Stomach (tissue), 9 donors: ENCODE results near the gene NCAM1. TPM values are rescaled to one million over a fixed set of nuclear protein-coding genes. Genes with fewer than 3 reads are reported as not detected.

ENCODE experiments used
- DNase-seq, 2 donors: peaks; one replicate each; pipeline versions ENCODE4 v3.0.0 to v3.0.0-alpha.2; 2013 to 2019
- H3K27ac ChIP-seq, 5 donors: fragments of 200-600 bp in 4 of 5; sonication (generic) in 4 of 5; one replicate each; pipeline ENCODE4 v1.5.1; 2013 to 2019; ENCODE audit warnings: mild to moderate bottlenecking in 1 of 5, moderate library complexity in 1 of 5
- H3K27me3 ChIP-seq, 3 donors: fragments of 200-600 bp; sonication (generic); one replicate each; pipeline ENCODE4 v1.5.1; 2017 to 2019; ENCODE audit warnings: mixed run types in 1 of 3
- H3K36me3 ChIP-seq, 4 donors: fragments of 200-600 bp; sonication (generic); 1 replicate in 3 of 4; 2 replicates in 1 of 4; pipeline ENCODE4 v1.5.1; 2016 to 2019
- H3K4me1 ChIP-seq, 4 donors: fragments of 200-600 bp; sonication (generic); one replicate each; pipeline ENCODE4 v1.5.1; 2016 to 2019
- H3K4me3 ChIP-seq, 4 donors: fragments of 200-600 bp; sonication (generic) in 3 of 4; one replicate each; pipeline ENCODE4 v1.5.1; 2016 to 2019; ENCODE audit warnings: mild to moderate bottlenecking in 1 of 4
- H3K9me3 ChIP-seq, 4 donors: fragments of 200-600 bp; sonication (generic); one replicate each; pipeline ENCODE4 v1.5.1; 2016 to 2019
- CTCF ChIP-seq, 7 experiments: fragments of 450-650 bp in 4 of 7; fragments of 200-600 bp in 3 of 7; sonication (generic) in 3 of 7; IDR thresholded peaks; one replicate each; pipeline ENCODE4 v1.5.1; 2016 to 2019; ENCODE audit warnings: antibody characterized with exemption in 7 of 7, control low read depth in 2 of 7, mild to moderate bottlenecking in 1 of 7
- EP300 ChIP-seq: sonication (generic); formaldehyde crosslinking; IDR thresholded peaks from one replicate; pipeline ENCODE4 v1.6.1; 2017; ENCODE audit warnings: antibody characterized with exemption
- POLR2A ChIP-seq, 4 donors: fragments of 450-650 bp; IDR thresholded peaks; one replicate each; pipeline ENCODE4 v1.6.1; 2016; ENCODE audit warnings: antibody characterized with exemption in 4 of 4, control low read depth in 2 of 4, mild to moderate bottlenecking in 1 of 4, moderate library complexity in 1 of 4
- POLR2AphosphoS5 ChIP-seq, 3 donors: sonication (generic); formaldehyde crosslinking; IDR thresholded peaks; one replicate each; pipeline ENCODE4 v1.6.1; 2016; ENCODE audit warnings: antibody characterized with exemption in 3 of 3
- WGBS, 5 donors: extraction: QIAGEN DNeasy Blood & Tissue Kit in 3 of 5; methylation state at CpG; one replicate each; pipeline versions ENCODE4 v1.1.5 to v1.1.7; 2013 to 2018; 5-methylcytosine and 5-hydroxymethylcytosine counted together
- intact Hi-C: fragments of 100-400 bp; cut with DNase I; formaldehyde crosslinking; loops from one replicate; pipeline ENCODE4 v1.15.1; 2023; ENCODE audit warnings: low total_unique reads
- polyA plus RNA-seq, 3 donors: library from polyadenylated mRNA; stranded (reverse); fragments of 200-250 nt; gene quantifications; one replicate each; pipeline ENCODE4 v1.2.3, GENCODE V29; 2013
- total RNA-seq, 5 donors: library from RNA; depleted of rRNA; stranded (reverse); fragments of >200 nt; gene quantifications; one replicate each; pipeline versions ENCODE4 v1.1.0 to v1.2.3, GENCODE V29; 2014 to 2016
- donor health status: healthy with polysubstance abuse.
- donor health status: Bipolar disorder and iron deficiency.
- donor health status: healthy.

The NCAM1 gene
- total and polyA plus RNA-seq, 8 donors = 5.7 to 84.8 (median 28.9) TPM

GRCh38 chr11:113249491-113249763 lies 288.2 kb downstream of the NCAM1 start:
- 45 to 68% (median 50%) methylated on average over 2 of the region's 2 CpGs for WGBS, 5 donors
- intact Hi-C loops = no loop called here
- Histone ChIP-seq H3K9me3 (no peaks in the 10 kb centered on the region), H3K4me1 (no peaks in the 10 kb centered on the region), H3K36me3 (peaks cover 0 to 8% (median 0%) of the 10 kb centered on the region in 4 donors), H3K27ac (no peak overlapping the region), H3K27me3 (no peaks in the 10 kb centered on the region), H3K4me3 (no peak overlapping the region)
- no peak for TF ChIP-seq CTCF (IDR thresholded peaks at IDR 0.05)
- no peak for TF ChIP-seq POLR2A (IDR thresholded peaks at IDR 0.05)
- no peak for TF ChIP-seq EP300
- TF ChIP-seq POLR2AphosphoS5 (IDR thresholded peaks at IDR 0.05) = no peak
- no peak for DNase-seq

- WGBS, 5 donors = 90 to 95% (median 91%) methylated on average over 6 of the region's 6 CpGs
- H3K36me3 ChIP-seq = peaks cover 0 to 8% (median 0%) of the 10 kb centered on the region in 4 donors
- no peak overlapping the region for H3K4me3 ChIP-seq
- TF ChIP-seq CTCF (IDR thresholded peaks at IDR 0.05) = no peak
- TF ChIP-seq POLR2A (IDR thresholded peaks at IDR 0.05) = no peak
- no peak for TF ChIP-seq POLR2AphosphoS5 (IDR thresholded peaks at IDR 0.05)
- TF ChIP-seq EP300 = no peak
- intact Hi-C loops = no loop called here
- H3K27me3 ChIP-seq = no peaks in the 10 kb centered on the region
- no peak overlapping the region for H3K27ac ChIP-seq
- H3K4me1 ChIP-seq = no peaks in the 10 kb centered on the region
- DNase-seq = no peak
- no peaks in the 10 kb centered on the region for H3K9me3 ChIP-seq
Measured at GRCh38 chr11:113249786-113250185, 288.6 kb downstream of the NCAM1 start.

GRCh38 chr11:113251281-113251680 lies 290.1 kb downstream of the NCAM1 start:
- no peak for DNase-seq
- intact Hi-C loops = no loop called here

GRCh38 chr11:113253406-113253805 lies 292.2 kb downstream of the NCAM1 start:
- H3K36me3 ChIP-seq = peaks cover 0 to 16% (median 0%) of the 10 kb centered on the region in 4 donors
- WGBS, 5 donors = 60 to 82% (median 81%) methylated on average over 5 of the region's 5 CpGs
- no peak for TF ChIP-seq EP300
- no peak for TF ChIP-seq CTCF (IDR thresholded peaks at IDR 0.05)
- TF ChIP-seq POLR2AphosphoS5 (IDR thresholded peaks at IDR 0.05) = no peak
- no peak for TF ChIP-seq POLR2A (IDR thresholded peaks at IDR 0.05)
- intact Hi-C loops = no loop called here
- no peak for DNase-seq
- H3K27ac ChIP-seq = no peak overlapping the region
- H3K27me3 ChIP-seq = no peaks in the 10 kb centered on the region
- H3K9me3 ChIP-seq = no peaks in the 10 kb centered on the region
- no peaks in the 10 kb centered on the region for H3K4me1 ChIP-seq
- no peak overlapping the region for H3K4me3 ChIP-seq

More at GRCh38 chr11:113251281-113251680, 290.1 kb downstream of the NCAM1 start:
- H3K27ac ChIP-seq = no peak overlapping the region
- WGBS, 5 donors = 80 to 92% (median 87%) methylated on average over 4 of the region's 4 CpGs
- H3K36me3 ChIP-seq = peaks cover 0 to 6% (median 0%) of the 10 kb centered on the region in 4 donors
- H3K9me3 ChIP-seq = no peaks in the 10 kb centered on the region
- H3K4me1 ChIP-seq = no peaks in the 10 kb centered on the region
- H3K4me3 ChIP-seq = no peak overlapping the region
- H3K27me3 ChIP-seq = no peaks in the 10 kb centered on the region
- TF ChIP-seq CTCF (IDR thresholded peaks at IDR 0.05) = no peak
- TF ChIP-seq EP300 = no peak
- TF ChIP-seq POLR2AphosphoS5 (IDR thresholded peaks at IDR 0.05) = no peak
- TF ChIP-seq POLR2A (IDR thresholded peaks at IDR 0.05) = no peak
